ENCODE data around the gene FADS2. TPM values are rescaled to one million over a fixed set of nuclear protein-coding genes. Genes with fewer than 3 reads are reported as not detected.

Gene FADS2
- total RNA-seq, 4 donors from 2014 or later, result 13.5 to 117 (median 84.9) TPM

- no peak overlapping the region for H3K4me3 ChIP-seq
- no peaks in the 10 kb centered on the region for H3K27me3 ChIP-seq
- TF ChIP-seq, protein P1, sequence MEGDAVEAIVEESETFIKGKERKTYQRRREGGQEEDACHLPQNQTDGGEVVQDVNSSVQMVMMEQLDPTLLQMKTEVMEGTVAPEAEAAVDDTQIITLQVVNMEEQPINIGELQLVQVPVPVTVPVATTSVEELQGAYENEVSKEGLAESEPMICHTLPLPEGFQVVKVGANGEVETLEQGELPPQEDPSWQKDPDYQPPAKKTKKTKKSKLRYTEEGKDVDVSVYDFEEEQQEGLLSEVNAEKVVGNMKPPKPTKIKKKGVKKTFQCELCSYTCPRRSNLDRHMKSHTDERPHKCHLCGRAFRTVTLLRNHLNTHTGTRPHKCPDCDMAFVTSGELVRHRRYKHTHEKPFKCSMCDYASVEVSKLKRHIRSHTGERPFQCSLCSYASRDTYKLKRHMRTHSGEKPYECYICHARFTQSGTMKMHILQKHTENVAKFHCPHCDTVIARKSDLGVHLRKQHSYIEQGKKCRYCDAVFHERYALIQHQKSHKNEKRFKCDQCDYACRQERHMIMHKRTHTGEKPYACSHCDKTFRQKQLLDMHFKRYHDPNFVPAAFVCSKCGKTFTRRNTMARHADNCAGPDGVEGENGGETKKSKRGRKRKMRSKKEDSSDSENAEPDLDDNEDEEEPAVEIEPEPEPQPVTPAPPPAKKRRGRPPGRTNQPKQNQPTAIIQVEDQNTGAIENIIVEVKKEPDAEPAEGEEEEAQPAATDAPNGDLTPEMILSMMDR (IDR thresholded peaks at IDR 0.05), result no peak
- no peak for TF ChIP-seq POLR2A (IDR thresholded peaks at IDR 0.05)
- peak overlapping the region in 1 of 2 donors; percentile 24 for H3K27ac ChIP-seq
- no peaks in the 10 kb centered on the region for H3K36me3 ChIP-seq
- peaks cover 11 to 22% of the 10 kb centered on the region in 2 donors for H3K4me1 ChIP-seq
- intact Hi-C loops (cut with DNase I; ENCODE audit: low total_unique reads), result no loop called here
- DNase-seq, result no peak
- H3K9me3 ChIP-seq, result no peaks in the 10 kb centered on the region
Measured at GRCh38 chr11:61833471-61833870, 5.4 kb downstream of the FADS2 start.

DNA sequence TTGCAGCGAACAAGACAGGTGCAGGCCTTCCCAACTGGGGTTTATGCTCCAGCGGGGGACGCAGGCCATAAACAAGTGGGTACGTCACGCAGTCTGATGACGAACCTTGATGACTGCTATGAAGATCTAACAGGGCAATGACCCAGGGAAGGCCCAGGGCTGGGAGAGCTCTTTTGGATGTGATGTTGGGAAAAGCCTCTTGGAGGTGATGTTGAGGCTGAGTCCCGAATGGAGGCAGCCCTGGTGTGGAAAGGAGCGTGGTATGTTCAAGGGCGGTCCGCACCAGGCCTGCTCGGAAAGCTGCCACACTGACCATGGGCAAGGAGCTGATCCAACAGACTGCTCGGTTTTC, 5.8 kb downstream of the FADS2 start:
- Histone ChIP-seq H3K4me3 (no peak overlapping the region), H3K9me3 (no peaks in the 10 kb centered on the region), H3K36me3 (no peaks in the 10 kb centered on the region), H3K27me3 (no peaks in the 10 kb centered on the region), H3K27ac (peak overlapping the region; percentile 77 to 80), H3K4me1 (peaks cover 11 to 22% of the 10 kb centered on the region in 2 donors)
- DNase-seq, result no peak
- no peak for TF ChIP-seq POLR2A (IDR thresholded peaks at IDR 0.05)
- TF ChIP-seq, protein P1 (IDR thresholded peaks at IDR 0.05), result no peak
- intact Hi-C loops (cut with DNase I; ENCODE audit: low total_unique reads), result no loop called here

DNA sequence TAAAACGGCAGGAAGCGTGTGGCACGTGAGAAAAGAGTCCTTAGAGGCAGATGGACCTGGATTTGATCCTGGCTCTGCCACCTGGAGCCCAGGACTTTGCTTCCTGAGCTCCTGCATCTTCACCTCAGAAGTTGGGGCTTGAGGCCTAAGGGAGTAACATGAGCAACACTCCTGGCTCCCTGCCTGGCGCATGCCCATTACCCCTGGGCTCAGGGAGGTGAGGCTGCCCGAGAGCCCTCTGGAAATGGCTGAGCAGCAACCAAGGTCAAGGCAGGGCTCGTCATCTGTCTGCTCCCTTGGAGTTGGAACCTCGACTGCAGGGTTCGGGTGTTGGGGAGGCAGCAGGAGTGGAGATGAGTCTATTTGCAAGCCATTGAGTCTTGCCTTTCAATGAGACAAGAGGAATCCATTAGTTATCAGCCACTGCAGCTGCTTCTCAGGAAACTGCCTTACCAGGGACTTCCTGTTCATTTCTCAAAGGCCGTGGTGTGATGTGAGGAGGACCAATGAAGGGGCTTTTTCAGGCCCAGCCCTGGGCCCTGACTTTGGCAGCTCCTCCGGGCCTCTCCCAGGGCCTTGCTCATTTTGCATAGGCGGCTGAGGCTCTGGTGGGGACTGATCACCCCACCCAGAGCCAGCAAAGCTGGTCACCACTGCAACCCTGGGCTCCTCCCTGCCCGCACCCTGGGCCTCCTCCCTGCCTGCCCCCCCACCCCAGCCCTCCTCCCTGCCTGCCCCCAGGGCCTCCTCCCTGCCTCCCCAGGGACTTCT, 6.4 kb downstream of the FADS2 start:
- intact Hi-C loops (cut with DNase I; ENCODE audit: low total_unique reads), result no loop called here
- no peaks in the 10 kb centered on the region for H3K36me3 ChIP-seq
- peak overlapping the region; percentile 77 to 80 for H3K27ac ChIP-seq
- peaks cover 11 to 22% of the 10 kb centered on the region in 2 donors for H3K4me1 ChIP-seq
- H3K27me3 ChIP-seq, result no peaks in the 10 kb centered on the region
- no peak overlapping the region for H3K4me3 ChIP-seq
- H3K9me3 ChIP-seq, result no peaks in the 10 kb centered on the region
- TF ChIP-seq POLR2A (IDR thresholded peaks at IDR 0.05), result no peak
- TF ChIP-seq, protein P1 (IDR thresholded peaks at IDR 0.05), result no peak
- peak; percentile 60 to 64 for DNase-seq

- intact Hi-C loops (cut with DNase I; ENCODE audit: low total_unique reads), result no loop called here
Measured at GRCh38 chr11:61836193-61836592, 8.1 kb downstream of the FADS2 start.

More at GRCh38 chr11:61836193-61836592, 8.1 kb downstream of the FADS2 start:
- no peaks in the 10 kb centered on the region for H3K36me3 ChIP-seq
- peak overlapping the region in 1 of 2 donors; percentile 80 for H3K27ac ChIP-seq
- TF ChIP-seq, protein P1 (IDR thresholded peaks at IDR 0.05), result no peak
- no peak for TF ChIP-seq POLR2A (IDR thresholded peaks at IDR 0.05)
- H3K27me3 ChIP-seq, result no peaks in the 10 kb centered on the region
- peaks cover 9 to 18% of the 10 kb centered on the region in 2 donors for H3K4me1 ChIP-seq
- no peak for DNase-seq
- no peaks in the 10 kb centered on the region for H3K9me3 ChIP-seq
- H3K4me3 ChIP-seq, result no peak overlapping the region
